Endothelial cell of hepatic sinusoid (primary cell): Measurements from ENCODE around the gene HECW1.

ENCODE experiments used
- in situ Hi-C: cut with HindIII; loops from 2 replicates; pipeline ENCODE4 v1.10.0; 2017; ENCODE audit warnings: low sequenced_read_pairs

Gene HECW1

DNA sequence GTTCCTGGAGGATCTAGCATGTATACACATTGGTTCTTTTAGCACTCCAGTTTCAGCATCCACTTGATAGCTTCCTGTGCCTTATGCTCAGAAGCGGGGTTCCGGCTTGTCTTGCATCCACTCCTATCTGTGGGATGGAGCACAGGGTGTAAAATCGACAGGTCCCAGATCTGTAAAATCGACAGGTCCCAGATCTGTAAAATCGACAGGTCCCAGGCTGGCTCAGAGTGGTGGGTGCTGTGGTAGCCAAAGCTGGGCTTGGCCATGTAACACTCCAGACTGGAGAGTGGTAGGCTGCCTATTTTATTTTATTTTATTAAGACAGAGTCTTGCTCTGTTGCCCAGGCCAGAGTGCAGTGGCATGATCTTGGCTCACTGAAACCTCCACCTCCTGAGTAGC, 30.3 kb downstream of the HECW1 start:
- in situ Hi-C loops: no loop called here

DNA sequence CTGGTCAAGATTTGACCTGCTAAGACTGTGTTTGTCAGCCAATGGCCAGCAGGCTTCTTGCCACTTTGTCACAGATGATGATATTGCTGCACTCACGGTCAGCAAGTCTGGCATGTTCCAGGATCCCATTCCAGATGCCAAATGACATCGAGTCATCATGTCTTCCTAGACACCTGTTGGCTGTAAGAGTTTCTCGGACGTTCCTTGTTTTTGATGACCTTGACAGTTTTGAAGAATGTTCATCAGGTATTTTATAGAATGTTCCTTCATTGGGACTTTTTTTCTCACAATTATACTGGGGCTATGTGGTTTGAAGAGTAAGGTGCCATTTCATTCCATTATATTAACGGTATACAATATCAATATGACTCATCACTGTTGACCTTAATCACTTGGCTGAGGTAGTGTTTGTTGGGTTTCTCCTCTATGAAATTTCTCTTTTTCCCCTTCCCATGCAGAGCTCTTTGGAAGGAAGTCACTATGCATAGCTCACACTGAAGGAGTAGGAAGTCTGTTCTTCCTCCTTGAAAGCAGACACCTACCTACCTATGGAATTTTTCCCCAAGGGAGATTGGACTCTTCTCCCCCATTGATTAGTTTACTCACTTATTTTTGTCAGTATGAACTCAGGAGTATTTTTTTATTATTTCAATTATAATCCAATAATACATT, 31.6 kb downstream of the HECW1 start:
- in situ Hi-C loops: no loop called here

- in situ Hi-C loops: no loop called here
Measured at GRCh38 chr7:43148161-43148731, 35.8 kb downstream of the HECW1 start.

GRCh38 chr7:43151076-43151475, 38.6 kb downstream of the HECW1 start:
- in situ Hi-C loops: no loop called here

GRCh38 chr7:43152696-43153095, 40.2 kb downstream of the HECW1 start:
- in situ Hi-C loops: no loop called here

DNA sequence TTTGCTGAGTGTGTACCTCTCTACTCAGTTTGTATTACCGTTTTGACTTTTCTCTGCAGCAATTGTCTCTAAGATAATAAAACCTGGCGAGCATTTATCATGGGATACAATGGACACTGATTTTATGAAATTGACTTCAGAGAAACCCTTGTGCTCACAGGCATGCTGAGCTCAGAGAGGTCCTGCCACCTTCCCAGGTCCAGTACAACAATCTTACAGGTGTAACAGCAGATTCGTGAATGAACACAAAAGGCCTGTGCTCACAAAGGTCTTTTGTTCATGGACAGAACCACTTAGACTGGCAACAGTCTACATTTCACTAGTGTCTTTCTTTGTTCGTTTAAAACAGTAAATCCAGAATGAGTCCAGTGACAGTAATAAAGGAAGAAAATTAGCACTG, 43.2 kb downstream of the HECW1 start:
- in situ Hi-C loops: no loop called here

- in situ Hi-C loops: no loop called here
Measured at GRCh38 chr7:43163885-43164284, 51.4 kb downstream of the HECW1 start.

- in situ Hi-C loops: no loop called here
Measured at GRCh38 chr7:43164757-43165156, 52.3 kb downstream of the HECW1 start.

DNA sequence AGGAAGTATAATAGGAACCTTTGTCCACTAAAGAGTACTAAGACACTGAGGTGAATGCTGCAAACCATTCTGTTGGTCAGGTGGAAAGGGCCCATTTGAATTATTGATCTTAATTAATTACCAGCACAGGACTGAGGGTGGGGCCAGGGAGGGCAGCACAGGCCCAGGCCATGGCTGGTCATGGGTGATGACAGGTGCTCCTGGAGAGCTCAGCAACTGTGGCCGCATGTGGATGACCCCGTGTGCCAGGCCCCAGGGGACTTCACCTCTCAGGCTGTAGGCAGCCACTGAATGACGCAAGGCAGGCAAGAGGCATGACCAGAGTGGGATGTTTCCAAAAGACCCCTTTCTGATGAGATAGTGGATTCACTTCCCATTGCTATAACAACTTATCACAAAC, 54.2 kb downstream of the HECW1 start:
- in situ Hi-C loops: no loop called here

DNA sequence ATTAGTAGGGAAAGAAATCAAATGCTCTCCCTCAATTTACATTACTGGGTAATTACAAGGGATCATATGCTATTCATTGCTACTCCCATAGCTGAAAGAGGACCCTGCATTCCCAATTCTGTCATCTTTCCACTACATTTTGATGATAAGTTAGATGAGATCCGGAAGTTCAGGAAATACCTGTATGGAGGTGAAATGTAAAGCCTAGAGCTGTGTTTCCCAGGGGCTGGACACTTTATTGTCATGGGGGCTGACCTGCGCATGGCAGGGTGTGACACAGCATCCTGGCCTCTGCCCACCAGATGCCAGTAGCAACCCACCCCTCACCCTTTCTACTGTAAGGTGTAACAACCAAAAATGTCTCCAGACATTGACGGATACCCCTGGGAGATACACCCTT, 56.6 kb downstream of the HECW1 start:
- in situ Hi-C loops: no loop called here

GRCh38 chr7:43170571-43170970, 58.1 kb downstream of the HECW1 start:
- in situ Hi-C loops: no loop called here

DNA sequence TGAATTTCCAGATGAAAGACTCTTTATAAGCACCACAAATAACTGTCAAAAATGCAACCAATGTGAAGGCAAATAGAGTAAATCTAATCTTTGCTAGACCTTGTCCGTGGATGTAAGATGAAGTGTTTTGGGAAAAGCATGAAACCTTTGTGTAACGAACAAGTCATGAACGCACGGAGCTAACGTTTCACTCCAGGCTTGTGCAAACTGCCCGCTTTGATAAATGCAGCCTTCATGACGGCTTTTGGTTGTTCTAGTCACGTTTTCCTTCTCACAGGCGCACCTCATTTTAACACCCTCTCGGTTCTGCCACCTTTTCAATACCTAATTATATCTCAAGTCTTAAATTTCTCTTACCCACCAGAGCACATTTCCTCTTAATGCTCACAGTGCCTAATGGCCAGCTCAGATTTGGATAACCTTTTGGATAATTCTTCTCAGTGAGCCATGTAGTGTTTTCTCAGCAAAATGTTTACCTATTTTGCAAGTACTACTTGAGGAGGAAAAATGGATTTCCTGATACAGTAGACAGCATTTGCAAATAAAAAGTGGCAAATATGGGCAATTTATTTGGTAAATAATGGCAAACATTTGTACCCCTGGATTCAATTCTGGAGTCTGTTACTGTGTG, 63.2 kb downstream of the HECW1 start:
- in situ Hi-C loops: no loop called here

DNA sequence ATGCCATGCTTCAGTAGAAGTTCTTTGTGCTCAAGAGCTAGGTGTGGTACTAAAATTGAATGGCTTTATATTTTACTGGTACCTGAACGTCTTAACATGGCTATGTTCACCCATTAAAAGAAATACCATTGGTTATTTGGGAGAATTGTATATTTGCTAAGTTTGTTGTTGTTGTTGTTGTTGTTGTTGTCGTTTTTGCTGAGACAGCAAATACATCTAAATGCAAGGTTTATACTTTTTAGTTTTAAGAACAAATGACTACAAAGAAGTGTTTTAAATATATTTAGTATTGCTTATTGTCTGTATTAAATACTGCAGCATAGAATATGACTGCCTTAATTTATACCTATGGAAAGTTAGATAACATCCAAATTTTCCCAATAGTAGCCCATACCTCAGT, 66.9 kb downstream of the HECW1 start:
- in situ Hi-C loops: no loop called here

DNA sequence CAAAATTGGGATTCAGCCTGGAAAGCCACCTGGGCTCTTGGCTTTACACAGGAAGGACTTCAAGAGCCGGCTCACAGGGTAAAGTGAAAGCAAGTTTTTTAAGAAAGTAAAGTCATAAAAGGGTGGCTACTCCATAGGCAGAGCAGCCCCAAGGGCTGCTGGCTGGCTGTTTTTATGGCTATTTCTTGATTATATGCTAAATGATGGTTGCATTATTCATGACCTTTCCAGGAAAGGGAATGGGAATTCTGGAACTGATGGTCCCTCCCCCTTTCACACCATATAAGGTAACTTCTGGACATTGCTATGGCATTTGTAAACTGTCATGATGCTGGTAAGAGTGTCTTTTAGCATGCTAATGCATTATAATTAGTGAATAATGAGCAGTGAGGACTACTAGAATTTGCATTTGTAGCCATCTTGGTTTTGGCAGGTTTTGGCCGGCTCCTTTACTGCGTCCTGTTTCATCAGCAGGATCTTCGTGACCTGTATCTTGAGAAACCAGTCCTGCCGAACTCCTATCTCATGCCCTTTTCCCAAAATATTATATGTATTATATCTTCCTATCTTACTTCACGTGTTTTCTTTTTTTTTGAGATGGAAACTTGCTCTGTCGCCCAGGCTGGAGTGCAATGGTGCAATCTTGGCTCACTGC, 80.5 kb downstream of the HECW1 start:
- in situ Hi-C loops: no loop called here

DNA sequence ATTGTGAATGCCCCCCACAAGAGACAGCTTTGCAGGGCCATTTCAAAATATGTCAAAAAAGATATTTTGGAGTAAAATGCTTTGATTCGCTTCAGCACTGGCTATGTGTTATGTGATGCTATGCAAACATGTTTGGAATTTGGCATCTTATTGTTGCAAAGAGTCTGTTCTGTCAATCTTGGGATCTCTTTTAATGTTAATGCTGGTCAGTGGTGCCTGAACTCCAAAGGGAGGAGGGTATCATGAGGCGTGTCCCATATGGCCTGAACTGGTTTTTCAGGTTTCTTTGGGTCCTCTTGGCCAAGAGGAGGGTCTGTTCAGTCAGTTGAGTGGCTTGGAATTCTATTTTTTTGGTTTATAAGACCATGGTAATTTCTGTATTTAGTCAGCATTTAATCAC, 81.4 kb downstream of the HECW1 start:
- in situ Hi-C loops: no loop called here

- in situ Hi-C loops: no loop called here
Measured at GRCh38 chr7:43195256-43195655, 82.8 kb downstream of the HECW1 start.

- in situ Hi-C loops: no loop called here
Measured at GRCh38 chr7:43195768-43196167, 83.3 kb downstream of the HECW1 start.

GRCh38 chr7:43196379-43196778, 83.9 kb downstream of the HECW1 start:
- in situ Hi-C loops: no loop called here

- in situ Hi-C loops: no loop called here
Measured at GRCh38 chr7:43198016-43198415, 85.6 kb downstream of the HECW1 start.

GRCh38 chr7:43198599-43199090, 86.2 kb downstream of the HECW1 start:
- in situ Hi-C loops: no loop called here

DNA sequence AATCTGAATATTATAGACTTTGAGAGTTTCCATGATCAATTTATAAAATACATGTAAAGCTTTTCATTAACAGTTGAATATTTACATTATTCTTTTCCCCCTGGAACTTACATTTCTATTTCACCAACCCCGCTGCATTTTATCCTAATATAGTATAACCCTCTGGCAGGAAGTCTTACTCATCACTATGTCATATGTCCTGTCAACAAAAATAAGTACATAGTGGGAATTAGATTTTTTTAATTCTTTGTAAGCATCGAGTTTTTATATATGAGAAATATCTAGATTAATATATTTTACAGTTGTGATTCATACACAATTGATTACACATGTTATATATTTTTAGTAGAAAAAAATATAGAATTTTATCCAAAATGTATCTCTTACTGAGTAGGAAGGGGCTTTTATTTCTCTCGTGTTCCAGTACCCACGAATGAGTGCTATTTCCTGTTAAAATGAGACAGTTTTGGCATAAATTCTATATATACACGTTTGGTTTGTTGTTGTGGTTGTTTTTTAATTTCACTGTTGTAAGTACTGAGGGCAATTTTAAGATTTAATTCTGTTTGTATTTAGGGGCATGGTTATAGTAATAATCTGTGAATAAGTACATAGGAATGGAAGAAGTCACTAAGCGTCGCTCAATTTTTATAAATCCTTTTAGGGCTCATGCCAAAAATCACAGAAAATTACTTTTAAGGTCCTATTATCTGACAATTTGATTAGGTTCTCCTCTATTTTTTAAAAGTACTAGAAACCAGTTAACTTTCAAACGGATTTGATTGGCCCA, 87.1 kb downstream of the HECW1 start:
- in situ Hi-C loops: no loop called here
